Caco-2 (cell line): ENCODE data around the gene MRM1. TPM values are rescaled to one million over a fixed set of nuclear protein-coding genes. Genes with fewer than 3 reads are reported as not detected.

ENCODE experiments used
- BruUV-seq: library from RNA; stranded (reverse); fragments of 400-500 nt; replicated peaks from 2 replicates; lab custom pipeline; 2021; lab: Mats Ljungman, UMichigan
- CTCF ChIA-PET: fragments of 300-600 bp; sonication (Branson Sonifier 250); formaldehyde crosslinking; loops from one replicate; lab custom pipeline; 2022; ENCODE audit warnings: antibody characterized with exemption; lab: Charles Lee
- POLR2A ChIA-PET: fragments of 300-600 bp; sonication (Branson Sonifier 250); formaldehyde crosslinking; loops from one replicate; lab custom pipeline; 2022; ENCODE audit warnings: antibody characterized with exemption; lab: Charles Lee
- DNase-seq, 2 experiments: peaks; one replicate each; pipeline versions ENCODE4 v3.0.0 to v3.0.0-alpha.2; 2020 to 2022
- H3K27me3 ChIP-seq: replicated peaks from 2 replicates; pipeline ENCODE4 v1.6.0; 2011; ENCODE audit warnings: low read length; ENCODE audit not compliant: control insufficient read depth, insufficient read depth
- H3K36me3 ChIP-seq: 2 replicates; pipeline ENCODE4 v1.5.1; 2011; ENCODE audit warnings: low read length; ENCODE audit not compliant: control insufficient read depth, insufficient read depth
- H3K4me1 ChIP-seq: fragments of 250-450 bp; sonication (Bioruptor Pico); 2 replicates; pipeline ENCODE4 v1.5.1; 2020; ENCODE audit warnings: mild to moderate bottlenecking
- H3K4me3 ChIP-seq: 2 replicates; pipeline ENCODE4 v1.5.1; 2011; ENCODE audit warnings: low read depth, mild to moderate bottlenecking, control low read depth, low read length
- H3K9me3 ChIP-seq: fragments of 250-450 bp; sonication (Bioruptor Pico); 2 replicates; pipeline ENCODE4 v1.5.1; 2020; ENCODE audit warnings: mild to moderate bottlenecking, moderate library complexity
- H3K27ac Mint-ChIP-seq: one replicate; pipeline ENCODE4 v1.8.0; 2022; ENCODE audit warnings: mixed read lengths; ENCODE audit not compliant: unreplicated experiment
- H3K27me3 Mint-ChIP-seq: one replicate; pipeline ENCODE4 v1.8.0; 2022; ENCODE audit warnings: mixed read lengths; ENCODE audit not compliant: insufficient read depth, unreplicated experiment
- H3K36me3 Mint-ChIP-seq: one replicate; pipeline ENCODE4 v1.8.0; 2022; ENCODE audit warnings: mild to moderate bottlenecking, mixed read lengths; ENCODE audit not compliant: insufficient read depth, unreplicated experiment
- H3K4me1 Mint-ChIP-seq: one replicate; pipeline ENCODE4 v1.8.0; 2022; ENCODE audit warnings: low read depth, mixed read lengths; ENCODE audit not compliant: unreplicated experiment
- H3K4me3 Mint-ChIP-seq: one replicate; pipeline ENCODE4 v1.8.0; 2022; ENCODE audit warnings: mild to moderate bottlenecking, moderate library complexity, mixed read lengths; ENCODE audit not compliant: unreplicated experiment
- H3K9me3 Mint-ChIP-seq: one replicate; pipeline ENCODE4 v1.8.0; 2022; ENCODE audit warnings: mixed read lengths; ENCODE audit not compliant: unreplicated experiment
- CTCF ChIP-seq, 2 experiments: fragments of 200-600 bp in 1 of 2; IDR thresholded peaks; 1 replicate in 1 of 2; 2 replicates in 1 of 2; pipeline versions ENCODE4 v1.5.1 to v1.8.0; 2011 to 2022; ENCODE audit warnings: antibody characterized with exemption in 1 of 2, control low read depth in 1 of 2, inconsistent platforms in 1 of 2, low read depth in 1 of 2, low read length in 1 of 2, mild to moderate bottlenecking in 1 of 2, moderate library complexity in 1 of 2; ENCODE audit not compliant: insufficient read depth in 1 of 2, severe bottlenecking in 1 of 2, unreplicated experiment in 1 of 2
- intact Hi-C: fragments of 100-400 bp; cut with micrococcal nuclease; formaldehyde crosslinking; loops from one replicate; pipeline ENCODE4 v1.10.0; 2022; ENCODE audit not compliant: unreplicated experiment
- total RNA-seq: library from RNA; stranded (reverse); gene quantifications from 2 replicates; pipeline ENCODE4 v1.2.3, GENCODE V29; 2022

MRM1 gene
- total RNA-seq, 1 experiment from 2014 or later = 9.3 TPM

GRCh38 chr17:36629970-36630502 is 28.7 kb downstream of the MRM1 start:
- Mint-ChIP-seq H3K27me3 (peaks cover 15% of the 10 kb centered on the region), H3K9me3 (no peaks in the 10 kb centered on the region), H3K27ac (no peak overlapping the region), H3K4me1 (no peaks in the 10 kb centered on the region), H3K36me3 (peaks cover 6% of the 10 kb centered on the region), H3K4me3 (no peak overlapping the region)
- H3K4me3 ChIP-seq = no peak overlapping the region
- no peaks in the 10 kb centered on the region for H3K4me1 ChIP-seq
- H3K36me3 ChIP-seq = no peaks in the 10 kb centered on the region
- H3K9me3 ChIP-seq = no peaks in the 10 kb centered on the region
- intact Hi-C loops = loop anchor here (1.0 to 5.0 kb wide), 4 partner anchors 43 to 417 kb away; partner anchors contain the start of gene LHX1
- TF ChIP-seq CTCF (IDR thresholded peaks at IDR 0.05; ENCODE audit: insufficient read depth in 1 of 2, low read depth in 1 of 2, low read length in 1 of 2, severe bottlenecking in 1 of 2, unreplicated experiment in 1 of 2) = no peak
- POLR2A ChIA-PET = no interaction called here
- CTCF ChIA-PET = interaction anchor here (1.0 to 1.1 kb wide), 2 partner anchors 77 to 374 kb away, joined by 3 to 6 read pairs; no protein-coding TSS in a partner anchor
- no peaks in the 10 kb centered on the region for H3K27me3 ChIP-seq
- BruUV-seq = no TSS peak
- no peak for DNase-seq

GRCh38 chr17:36631022-36631421 is 29.6 kb downstream of the MRM1 start:
- Histone ChIP-seq H3K4me1 (no peaks in the 10 kb centered on the region), H3K9me3 (no peaks in the 10 kb centered on the region), H3K4me3 (no peak overlapping the region), H3K36me3 (no peaks in the 10 kb centered on the region), H3K27me3 (no peaks in the 10 kb centered on the region)
- Mint-ChIP-seq H3K4me3 (no peak overlapping the region), H3K27me3 (peaks cover 21% of the 10 kb centered on the region), H3K9me3 (no peaks in the 10 kb centered on the region), H3K4me1 (no peaks in the 10 kb centered on the region), H3K36me3 (peaks cover 6% of the 10 kb centered on the region), H3K27ac (no peak overlapping the region)
- DNase-seq = no peak
- CTCF ChIA-PET = interaction anchor here (1.3 kb wide), 1 partner anchor 417 kb away, joined by 4 read pairs; no protein-coding TSS in a partner anchor
- POLR2A ChIA-PET = no interaction called here
- BruUV-seq = no TSS peak
- intact Hi-C loops = no loop called here
- no peak for TF ChIP-seq CTCF (IDR thresholded peaks at IDR 0.05; ENCODE audit: insufficient read depth in 1 of 2, low read depth in 1 of 2, low read length in 1 of 2, severe bottlenecking in 1 of 2, unreplicated experiment in 1 of 2)

GRCh38 chr17:36632916-36633771 is 31.8 kb downstream of the MRM1 start:
- Mint-ChIP-seq H3K27ac (no peak overlapping the region), H3K27me3 (peaks cover 21% of the 10 kb centered on the region), H3K36me3 (peaks cover 6% of the 10 kb centered on the region), H3K9me3 (no peaks in the 10 kb centered on the region), H3K4me3 (no peak overlapping the region), H3K4me1 (no peaks in the 10 kb centered on the region)
- BruUV-seq = no TSS peak
- CTCF ChIA-PET = interaction anchor here (0.7 kb wide), 2 partner anchors 66 to 146 kb away, joined by 3 to 10 read pairs; no protein-coding TSS in a partner anchor
- no peaks in the 10 kb centered on the region for H3K36me3 ChIP-seq
- DNase-seq = no peak
- H3K4me1 ChIP-seq = no peaks in the 10 kb centered on the region
- intact Hi-C loops = no loop called here
- no peak for TF ChIP-seq CTCF (IDR thresholded peaks at IDR 0.05; ENCODE audit: insufficient read depth in 1 of 2, low read depth in 1 of 2, low read length in 1 of 2, severe bottlenecking in 1 of 2, unreplicated experiment in 1 of 2)
- POLR2A ChIA-PET = no interaction called here
- H3K9me3 ChIP-seq = no peaks in the 10 kb centered on the region
- no peak overlapping the region for H3K4me3 ChIP-seq
- H3K27me3 ChIP-seq = no peaks in the 10 kb centered on the region
